Measurements from ENCODE around the gene CAMTA1. TPM values are rescaled to one million over a fixed set of nuclear protein-coding genes. Genes with fewer than 3 reads are reported as not detected.

Gene CAMTA1
- total RNA-seq, 2 experiments from 2014 or later, result 43.3 to 46.0 TPM

GRCh38 chr1:6870086-6870485 lies 84.8 kb downstream of the CAMTA1 start:
- POLR2A ChIA-PET, result interaction anchor here (0.6 kb wide), 2 partner anchors 36 to 117 kb away, joined by 3 to 5 read pairs; no protein-coding TSS in a partner anchor
- ATAC-seq, result no peak

GRCh38 chr1:6870571-6870970 lies 85.3 kb downstream of the CAMTA1 start:
- H3K9me3 Mint-ChIP-seq (ENCODE audit: insufficient read depth), result no peaks in the 10 kb centered on the region
- no peak for ATAC-seq
- no peak overlapping the region for H3K27ac Mint-ChIP-seq
- CTCF ChIA-PET, result interaction anchor here (1.1 to 2.4 kb wide), 3 partner anchors 10 to 151 kb away, joined by 3 to 9 read pairs (median 4); no protein-coding TSS in a partner anchor
- DNase-seq, result no peak
- H3K27me3 Mint-ChIP-seq (ENCODE audit: low read depth), result no peaks in the 10 kb centered on the region
- peaks cover 12% of the 10 kb centered on the region for H3K36me3 Mint-ChIP-seq (ENCODE audit: low read depth)
- H3K4me1 Mint-ChIP-seq (ENCODE audit: low read depth), result peaks cover 38% of the 10 kb centered on the region
- POLR2A ChIA-PET, result interaction anchor here (0.6 kb wide), 2 partner anchors 36 to 117 kb away, joined by 3 to 5 read pairs; no protein-coding TSS in a partner anchor
- no peak overlapping the region for H3K4me3 Mint-ChIP-seq

More at GRCh38 chr1:6870086-6870485, 84.8 kb downstream of the CAMTA1 start:
- CTCF ChIA-PET, result interaction anchor here (2.4 kb wide), 1 partner anchor 20 kb away, joined by 9 read pairs; no protein-coding TSS in a partner anchor
- no peak for DNase-seq
- peaks cover 38% of the 10 kb centered on the region for H3K4me1 Mint-ChIP-seq (ENCODE audit: low read depth)
- no peaks in the 10 kb centered on the region for H3K9me3 Mint-ChIP-seq (ENCODE audit: insufficient read depth)
- peaks cover 12% of the 10 kb centered on the region for H3K36me3 Mint-ChIP-seq (ENCODE audit: low read depth)
- H3K27ac Mint-ChIP-seq, result no peak overlapping the region
- H3K27me3 Mint-ChIP-seq (ENCODE audit: low read depth), result no peaks in the 10 kb centered on the region
- H3K4me3 Mint-ChIP-seq, result no peak overlapping the region

GRCh38 chr1:6871300-6871972 lies 86.2 kb downstream of the CAMTA1 start:
- Mint-ChIP-seq H3K9me3 (ENCODE audit: insufficient read depth) (no peaks in the 10 kb centered on the region), H3K27me3 (ENCODE audit: low read depth) (no peaks in the 10 kb centered on the region), H3K4me1 (ENCODE audit: low read depth) (peaks cover 38% of the 10 kb centered on the region), H3K27ac (no peak overlapping the region), H3K36me3 (ENCODE audit: low read depth) (peaks cover 12% of the 10 kb centered on the region), H3K4me3 (no peak overlapping the region)
- POLR2A ChIA-PET, result interaction anchor here (0.5 to 0.8 kb wide), 2 partner anchors 64 to 843 kb away, joined by 3 read pairs; no protein-coding TSS in a partner anchor
- CTCF ChIA-PET, result interaction anchor here (0.9 to 2.4 kb wide), 4 partner anchors 9 to 152 kb away, joined by 3 to 9 read pairs (median 4); no protein-coding TSS in a partner anchor
- DNase-seq, result no peak
- ATAC-seq, result no peak

- H3K4me3 Mint-ChIP-seq, result no peak overlapping the region
- H3K27me3 Mint-ChIP-seq (ENCODE audit: low read depth), result no peaks in the 10 kb centered on the region
- ChIA-PET CTCF (interaction anchor here (0.9 to 1.3 kb wide), 3 partner anchors 10 to 71 kb away, joined by 3 to 4 read pairs (median 3); no protein-coding TSS in a partner anchor), POLR2A (interaction anchor here (0.6 kb wide), 2 partner anchors 229 to 1137 kb away, joined by 3 read pairs; no protein-coding TSS in a partner anchor)
- peaks cover 12% of the 10 kb centered on the region for H3K36me3 Mint-ChIP-seq (ENCODE audit: low read depth)
- H3K27ac Mint-ChIP-seq, result peak overlapping the region; percentile 31
- DNase-seq, result no peak
- H3K4me1 Mint-ChIP-seq (ENCODE audit: low read depth), result peaks cover 38% of the 10 kb centered on the region
- H3K9me3 Mint-ChIP-seq (ENCODE audit: insufficient read depth), result no peaks in the 10 kb centered on the region
- no peak for ATAC-seq
Measured at GRCh38 chr1:6872573-6873261, 87.5 kb downstream of the CAMTA1 start.

GRCh38 chr1:6873298-6874015 lies 88.2 kb downstream of the CAMTA1 start:
- DNase-seq (no peak), ATAC-seq (no peak)
- POLR2A ChIA-PET, result interaction anchor here (0.6 kb wide), 1 partner anchor 1137 kb away, joined by 3 read pairs; no protein-coding TSS in a partner anchor
- Mint-ChIP-seq H3K36me3 (ENCODE audit: low read depth) (peaks cover 12% of the 10 kb centered on the region), H3K27me3 (ENCODE audit: low read depth) (no peaks in the 10 kb centered on the region), H3K9me3 (ENCODE audit: insufficient read depth) (no peaks in the 10 kb centered on the region), H3K27ac (no peak overlapping the region), H3K4me1 (ENCODE audit: low read depth) (peaks cover 35% of the 10 kb centered on the region), H3K4me3 (no peak overlapping the region)
- CTCF ChIA-PET, result interaction anchor here (0.9 to 1.3 kb wide), 3 partner anchors 11 to 72 kb away, joined by 3 to 4 read pairs (median 3); no protein-coding TSS in a partner anchor

GRCh38 chr1:6874298-6874697 lies 89.0 kb downstream of the CAMTA1 start:
- POLR2A ChIA-PET, result no interaction called here
- CTCF ChIA-PET, result interaction anchor here (0.7 kb wide), 1 partner anchor 68 kb away, joined by 3 read pairs; no protein-coding TSS in a partner anchor
- H3K9me3 Mint-ChIP-seq (ENCODE audit: insufficient read depth), result no peaks in the 10 kb centered on the region
- H3K27ac Mint-ChIP-seq, result no peak overlapping the region
- ATAC-seq, result no peak
- peaks cover 12% of the 10 kb centered on the region for H3K36me3 Mint-ChIP-seq (ENCODE audit: low read depth)
- peaks cover 29% of the 10 kb centered on the region for H3K4me1 Mint-ChIP-seq (ENCODE audit: low read depth)
- no peaks in the 10 kb centered on the region for H3K27me3 Mint-ChIP-seq (ENCODE audit: low read depth)
- no peak overlapping the region for H3K4me3 Mint-ChIP-seq
- no peak for DNase-seq

- CTCF ChIA-PET, result interaction anchor here (1.0 kb wide), 1 partner anchor 10 kb away, joined by 3 read pairs; no protein-coding TSS in a partner anchor
- ATAC-seq, result no peak
- POLR2A ChIA-PET, result no interaction called here
- DNase-seq, result no peak
- Mint-ChIP-seq H3K36me3 (ENCODE audit: low read depth) (no peaks in the 10 kb centered on the region), H3K4me3 (no peak overlapping the region), H3K27ac (no peak overlapping the region), H3K9me3 (ENCODE audit: insufficient read depth) (no peaks in the 10 kb centered on the region), H3K27me3 (ENCODE audit: low read depth) (no peaks in the 10 kb centered on the region), H3K4me1 (ENCODE audit: low read depth) (peaks cover 6% of the 10 kb centered on the region)
Measured at GRCh38 chr1:6880951-6881690, 95.9 kb downstream of the CAMTA1 start.

GRCh38 chr1:6882414-6882813 lies 97.2 kb downstream of the CAMTA1 start:
- H3K4me1 Mint-ChIP-seq (ENCODE audit: low read depth), result peaks cover 6% of the 10 kb centered on the region
- H3K27me3 Mint-ChIP-seq (ENCODE audit: low read depth), result no peaks in the 10 kb centered on the region
- H3K9me3 Mint-ChIP-seq (ENCODE audit: insufficient read depth), result no peaks in the 10 kb centered on the region
- DNase-seq (no peak), ATAC-seq (no peak)
- POLR2A ChIA-PET, result no interaction called here
- no peak overlapping the region for H3K27ac Mint-ChIP-seq
- H3K36me3 Mint-ChIP-seq (ENCODE audit: low read depth), result no peaks in the 10 kb centered on the region
- CTCF ChIA-PET, result no interaction called here
- no peak overlapping the region for H3K4me3 Mint-ChIP-seq

GRCh38 chr1:6884652-6885153 lies 99.4 kb downstream of the CAMTA1 start:
- no peaks in the 10 kb centered on the region for H3K9me3 Mint-ChIP-seq (ENCODE audit: insufficient read depth)
- CTCF ChIA-PET, result interaction anchor here (1.5 kb wide), 1 partner anchor 158 kb away, joined by 3 read pairs; no protein-coding TSS in a partner anchor
- H3K4me1 Mint-ChIP-seq (ENCODE audit: low read depth), result peaks cover 3% of the 10 kb centered on the region
- H3K27ac Mint-ChIP-seq, result no peak overlapping the region
- POLR2A ChIA-PET, result no interaction called here
- no peaks in the 10 kb centered on the region for H3K27me3 Mint-ChIP-seq (ENCODE audit: low read depth)
- no peaks in the 10 kb centered on the region for H3K36me3 Mint-ChIP-seq (ENCODE audit: low read depth)
- DNase-seq, result no peak
- H3K4me3 Mint-ChIP-seq, result no peak overlapping the region
- no peak for ATAC-seq

- Mint-ChIP-seq H3K27ac (no peak overlapping the region), H3K4me3 (no peak overlapping the region), H3K27me3 (ENCODE audit: low read depth) (no peaks in the 10 kb centered on the region), H3K36me3 (ENCODE audit: low read depth) (no peaks in the 10 kb centered on the region), H3K4me1 (ENCODE audit: low read depth) (peaks cover 3% of the 10 kb centered on the region), H3K9me3 (ENCODE audit: insufficient read depth) (no peaks in the 10 kb centered on the region)
- ChIA-PET POLR2A (interaction anchor here (0.7 kb wide), 1 partner anchor 70 kb away, joined by 3 read pairs; no protein-coding TSS in a partner anchor), CTCF (interaction anchor here (1.5 kb wide), 1 partner anchor 157 kb away, joined by 3 read pairs; no protein-coding TSS in a partner anchor)
- ATAC-seq, result no peak
- no peak for DNase-seq
Measured at GRCh38 chr1:6885426-6885825, 100.2 kb downstream of the CAMTA1 start.
